SKM-1 treated with dmso at 0.1 percent for 144 hours (cell line): Measurements from ENCODE around the gene KPNA3.
"Not testable (repeated sequence)": the region's sequence is repeated elsewhere in the genome, so short reads cannot be mapped to it uniquely, and the experiment has no call there.

Experiments
- DNase-seq: peaks from one replicate; lab custom pipeline; 2025; ENCODE audit not compliant: unreplicated experiment; lab: John Stamatoyannopoulos, UW

KPNA3 gene, protein sequence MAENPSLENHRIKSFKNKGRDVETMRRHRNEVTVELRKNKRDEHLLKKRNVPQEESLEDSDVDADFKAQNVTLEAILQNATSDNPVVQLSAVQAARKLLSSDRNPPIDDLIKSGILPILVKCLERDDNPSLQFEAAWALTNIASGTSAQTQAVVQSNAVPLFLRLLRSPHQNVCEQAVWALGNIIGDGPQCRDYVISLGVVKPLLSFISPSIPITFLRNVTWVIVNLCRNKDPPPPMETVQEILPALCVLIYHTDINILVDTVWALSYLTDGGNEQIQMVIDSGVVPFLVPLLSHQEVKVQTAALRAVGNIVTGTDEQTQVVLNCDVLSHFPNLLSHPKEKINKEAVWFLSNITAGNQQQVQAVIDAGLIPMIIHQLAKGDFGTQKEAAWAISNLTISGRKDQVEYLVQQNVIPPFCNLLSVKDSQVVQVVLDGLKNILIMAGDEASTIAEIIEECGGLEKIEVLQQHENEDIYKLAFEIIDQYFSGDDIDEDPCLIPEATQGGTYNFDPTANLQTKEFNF

DNA sequence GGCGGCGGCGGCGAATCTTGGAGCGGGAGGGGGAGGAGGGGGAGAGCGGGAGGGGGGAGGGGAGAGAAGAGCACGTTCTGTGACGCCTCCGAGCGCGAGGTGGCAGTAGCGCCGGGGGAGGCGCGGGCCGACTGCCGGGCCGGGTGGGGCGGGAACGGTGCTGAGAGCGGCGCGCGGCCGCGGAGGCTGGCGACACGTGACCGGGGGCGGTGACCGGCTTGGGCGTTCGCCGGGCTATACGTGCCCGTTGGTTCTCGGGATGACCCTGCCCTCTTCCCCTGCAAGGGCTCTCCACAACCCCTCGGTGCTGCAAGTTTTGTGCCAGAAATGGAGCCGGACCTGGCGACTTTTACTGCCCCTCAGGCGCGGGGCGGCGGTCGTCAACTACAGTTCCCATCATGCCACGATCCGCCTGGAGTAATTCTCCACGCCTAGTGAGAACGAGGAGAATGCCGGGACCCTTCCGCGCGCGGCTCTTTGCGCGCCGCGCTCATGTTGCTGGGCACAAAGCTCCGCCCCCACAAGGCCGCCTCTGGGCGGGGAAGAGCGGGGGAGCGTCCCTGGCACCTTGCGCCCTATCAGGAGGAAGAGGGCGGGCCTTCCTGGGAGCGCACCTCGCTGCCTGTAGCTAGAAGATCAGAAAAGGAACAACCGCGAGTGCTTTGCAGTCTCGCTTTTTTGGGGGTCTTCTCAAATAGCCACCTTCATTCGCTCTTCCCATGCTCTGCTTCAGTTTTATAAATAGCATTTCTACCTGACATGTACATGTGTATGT is at the start of gene KPNA3:
Gene KPNA3, minus strand, starts transcription at position 133 of the 775 bp plus-strand sequence. CDS start 176 bp downstream, outside the sequence.
- DNase-seq, result peak; percentile 92

DNA sequence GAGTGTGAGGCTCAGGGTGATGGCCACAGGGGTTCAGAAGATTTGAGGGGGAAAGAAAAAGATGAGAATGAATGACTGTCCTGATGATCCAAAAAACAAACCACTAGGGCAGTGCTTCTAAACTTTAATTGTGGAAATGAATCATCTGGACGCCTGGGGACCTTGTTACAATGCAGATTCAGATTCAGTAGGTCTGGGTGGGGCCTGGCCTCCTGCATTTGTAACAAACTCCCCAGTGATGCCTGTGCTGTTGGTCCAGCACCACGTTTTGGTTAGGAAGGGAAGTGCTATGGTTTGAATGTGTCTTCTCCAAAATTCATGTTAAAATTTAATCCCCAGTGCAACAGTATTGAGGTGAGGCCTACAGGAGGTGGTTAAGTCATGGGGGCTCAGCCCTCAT is 49.5 kb upstream of the KPNA3 start:
- no peak for DNase-seq

DNA sequence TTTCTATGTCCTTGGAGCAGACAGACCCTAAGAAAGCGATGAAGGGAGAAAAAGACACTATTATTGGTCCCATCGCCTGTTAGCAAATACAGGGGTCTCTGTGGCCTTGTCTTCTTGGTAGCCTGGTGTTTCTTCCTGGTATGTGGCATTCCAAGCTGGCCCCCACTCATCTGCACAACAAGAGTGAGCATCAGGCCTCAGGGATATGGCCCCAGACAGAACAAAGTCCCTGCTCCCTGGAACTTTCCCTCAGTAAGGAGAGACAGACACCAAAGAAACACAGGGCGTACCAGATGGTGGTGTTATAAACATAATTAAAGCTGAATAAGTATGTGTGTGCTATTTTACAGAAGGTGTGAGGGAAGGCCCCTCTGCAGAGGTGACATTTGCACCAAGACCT is 48.2 kb upstream of the KPNA3 start:
- no peak for DNase-seq

DNA sequence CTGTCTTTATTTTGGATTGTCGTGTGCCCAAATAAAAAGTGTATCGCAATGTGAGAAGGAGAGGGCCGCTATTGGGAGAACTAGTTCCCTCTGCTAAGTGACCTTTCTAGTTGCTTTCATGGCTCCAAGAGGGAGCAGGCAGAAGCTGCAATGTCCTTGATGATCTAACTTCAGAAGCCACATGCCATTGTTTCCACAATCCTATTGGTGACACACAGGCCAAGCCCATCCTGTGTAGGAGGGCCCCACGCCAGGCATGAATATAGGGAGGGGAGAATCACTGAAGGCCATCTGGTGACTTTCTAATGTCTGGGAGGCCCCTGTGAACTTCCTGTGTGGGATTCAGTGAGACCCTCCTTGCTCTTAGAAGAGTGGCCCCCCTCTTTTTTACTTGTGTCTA is 47.8 kb upstream of the KPNA3 start:
- peak; percentile 53 for DNase-seq

DNA sequence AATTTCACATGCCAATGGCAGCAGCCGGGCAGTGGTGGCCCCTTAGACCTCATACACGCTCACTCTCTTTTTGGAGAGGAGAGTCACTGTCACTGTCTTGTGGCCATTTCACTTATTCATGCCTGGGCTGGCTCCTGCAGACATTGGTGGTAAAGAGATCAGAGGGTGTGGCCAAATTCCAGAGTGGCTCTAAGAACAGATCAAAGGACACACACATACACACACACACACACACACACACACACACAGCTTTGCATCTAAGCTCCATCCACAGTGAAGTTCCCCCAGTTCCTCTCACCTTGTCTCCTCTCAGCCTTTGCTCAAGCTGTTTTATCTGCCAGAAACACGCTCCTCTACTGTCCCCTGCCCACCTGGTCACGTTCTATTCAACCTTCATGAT is 46.5 kb upstream of the KPNA3 start:
- DNase-seq, result no peak

DNA sequence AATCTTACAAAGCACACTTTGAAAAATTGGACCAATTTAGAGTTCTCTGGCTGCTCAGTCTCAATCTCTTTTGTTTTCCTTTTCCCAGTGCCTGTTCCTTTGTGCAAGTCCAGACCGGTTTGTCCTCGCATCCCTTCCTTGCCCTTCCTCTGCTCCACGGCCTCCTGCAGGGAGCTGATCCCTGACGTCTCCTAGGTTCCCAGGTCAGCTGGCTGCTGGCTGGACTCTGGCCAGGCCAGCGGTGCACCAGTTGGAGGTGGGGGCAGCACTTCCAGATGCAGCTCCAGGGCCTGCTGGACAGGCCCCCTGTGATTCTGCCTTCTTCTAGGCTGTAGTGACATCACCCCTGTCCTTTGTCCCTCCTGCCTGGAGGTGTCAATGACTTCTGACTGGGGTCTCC is 44.0 kb upstream of the KPNA3 start:
- no peak for DNase-seq

DNA sequence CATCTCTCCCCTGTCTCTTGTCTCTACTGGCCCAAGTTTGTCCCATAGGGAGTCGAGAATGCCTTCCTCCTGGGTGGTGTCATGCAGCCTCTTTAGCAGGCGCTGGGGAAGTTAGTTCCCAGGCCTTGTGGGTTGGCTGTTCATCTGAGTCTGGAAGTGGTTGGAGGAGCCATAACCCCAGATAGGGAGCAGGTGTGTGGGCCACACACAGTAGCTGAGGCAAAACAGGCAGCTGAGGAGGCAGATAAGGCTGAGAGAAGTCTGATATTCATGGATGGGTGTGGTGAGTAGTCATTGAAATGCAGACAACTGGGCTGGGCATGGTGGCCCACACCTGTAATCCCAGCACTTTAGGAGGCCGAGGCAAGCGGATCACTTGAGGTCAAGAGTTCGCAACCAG is 40.9 kb upstream of the KPNA3 start:
- DNase-seq, result no peak

DNA sequence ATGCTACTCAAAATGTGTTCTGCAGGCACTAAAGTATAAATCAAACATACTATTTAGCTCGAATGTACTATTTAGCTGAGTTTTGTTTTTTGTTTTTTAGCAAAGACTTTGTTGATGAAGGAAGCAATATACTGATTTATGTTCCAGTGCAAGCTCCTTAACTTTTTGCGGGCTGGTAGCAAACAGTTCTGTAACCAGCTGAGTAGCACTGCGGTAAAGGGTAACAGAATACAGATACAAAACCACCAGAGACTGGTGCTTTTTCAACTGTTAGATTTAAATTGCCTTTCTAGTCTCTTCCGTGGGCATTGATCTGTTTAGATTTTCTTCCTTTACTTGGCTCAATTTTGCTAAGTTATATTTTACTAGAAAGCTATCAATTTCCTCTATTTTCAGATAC is 39.0 kb upstream of the KPNA3 start:
- no peak for DNase-seq

DNA sequence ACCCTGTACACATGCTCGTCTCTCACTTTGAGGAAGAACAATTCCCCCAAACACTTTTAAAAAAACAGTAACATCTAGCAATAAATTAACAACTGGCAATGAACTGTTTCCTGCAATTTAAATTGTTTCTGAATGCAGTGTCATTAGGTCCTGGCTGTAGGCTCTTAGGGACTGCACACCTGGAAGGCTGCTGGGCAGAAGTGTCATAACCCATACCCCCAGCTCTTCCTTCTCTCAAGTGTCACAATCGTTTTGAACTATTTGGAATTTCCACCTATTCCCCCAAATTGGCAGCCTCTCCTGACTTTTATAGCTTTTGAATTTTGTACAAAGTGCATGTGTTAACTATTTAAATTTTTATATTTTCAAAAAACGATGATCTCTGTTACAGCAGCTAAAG is 38.2 kb upstream of the KPNA3 start:
- DNase-seq, result no peak

DNA sequence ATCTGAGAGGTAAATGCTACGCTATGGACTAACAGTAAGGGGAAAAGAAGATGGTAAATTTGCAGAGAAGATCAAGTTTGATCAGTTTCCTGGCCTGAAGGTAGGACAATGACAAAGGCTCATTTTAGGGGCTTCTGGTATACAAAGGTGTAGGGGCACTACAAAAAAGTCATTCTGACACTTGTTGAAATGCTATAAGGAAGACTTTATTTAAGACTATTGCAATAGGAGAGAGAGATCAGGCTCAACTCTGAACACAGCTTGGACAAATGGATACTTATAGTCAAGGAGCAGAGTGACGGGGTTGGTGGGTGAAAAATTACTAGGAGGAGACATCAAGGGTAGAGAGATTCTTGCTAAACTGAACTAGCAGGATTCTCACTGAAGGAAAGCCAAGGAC is 37.2 kb upstream of the KPNA3 start:
- no peak for DNase-seq

DNA sequence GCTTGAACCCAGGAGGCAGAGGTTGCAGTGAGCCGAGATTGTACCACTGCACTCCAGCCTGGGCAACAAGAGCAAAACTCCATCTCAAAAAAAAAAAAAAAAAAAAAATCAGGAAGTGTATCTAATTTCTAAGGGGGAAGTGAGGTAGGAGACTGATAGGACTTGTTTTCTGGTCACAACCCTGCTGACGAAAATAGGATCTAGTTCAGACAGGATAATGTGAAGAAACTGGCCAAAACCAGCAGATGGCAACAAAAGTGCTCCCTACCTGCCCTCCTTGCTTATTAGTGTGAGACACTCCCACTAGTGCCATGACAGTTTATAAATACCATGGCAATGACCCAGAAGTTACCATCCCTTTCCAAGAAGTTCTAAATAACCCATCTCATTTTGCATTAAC is 36.0 kb upstream of the KPNA3 start:
- DNase-seq, result peak; percentile 71

DNA sequence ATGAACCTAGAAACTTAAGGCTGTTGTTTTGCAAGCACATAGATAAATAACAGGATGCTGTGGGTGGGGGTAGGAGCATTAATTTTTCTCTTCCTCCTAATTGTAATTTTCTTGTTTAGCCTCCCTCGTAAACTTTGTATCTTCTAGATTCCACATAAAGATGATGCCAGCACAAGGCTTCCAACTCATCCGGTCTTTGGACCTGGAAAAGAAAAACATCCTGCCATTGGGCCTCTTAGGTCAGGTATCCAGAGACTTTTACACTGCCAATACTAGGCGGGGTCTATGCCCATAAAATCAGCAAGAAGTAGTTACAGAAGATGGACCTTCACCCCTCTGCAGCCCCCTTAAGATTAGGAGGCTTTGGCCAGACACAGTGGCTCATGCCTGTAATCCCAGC is 35.4 kb upstream of the KPNA3 start:
- no peak for DNase-seq

DNA sequence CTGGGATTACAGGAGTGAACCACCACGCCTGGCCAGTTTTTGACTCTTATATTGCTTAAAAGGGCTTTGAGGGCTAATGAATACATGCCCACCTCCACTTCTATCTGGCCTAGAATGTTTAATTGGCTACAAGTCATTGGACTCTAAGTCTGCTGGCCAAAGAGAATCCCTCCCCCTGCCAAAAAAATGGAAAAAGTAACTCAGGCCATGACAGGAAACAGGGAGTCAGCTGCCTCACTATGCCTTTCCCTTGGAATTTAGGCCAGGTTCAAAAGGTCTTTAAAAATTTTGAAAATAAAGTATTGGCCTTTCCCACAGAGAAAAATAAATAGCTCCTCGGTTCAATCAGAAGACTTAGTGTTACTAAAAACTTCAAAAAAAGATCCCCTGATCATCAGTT is 34.9 kb upstream of the KPNA3 start:
- DNase-seq, result no peak

DNA sequence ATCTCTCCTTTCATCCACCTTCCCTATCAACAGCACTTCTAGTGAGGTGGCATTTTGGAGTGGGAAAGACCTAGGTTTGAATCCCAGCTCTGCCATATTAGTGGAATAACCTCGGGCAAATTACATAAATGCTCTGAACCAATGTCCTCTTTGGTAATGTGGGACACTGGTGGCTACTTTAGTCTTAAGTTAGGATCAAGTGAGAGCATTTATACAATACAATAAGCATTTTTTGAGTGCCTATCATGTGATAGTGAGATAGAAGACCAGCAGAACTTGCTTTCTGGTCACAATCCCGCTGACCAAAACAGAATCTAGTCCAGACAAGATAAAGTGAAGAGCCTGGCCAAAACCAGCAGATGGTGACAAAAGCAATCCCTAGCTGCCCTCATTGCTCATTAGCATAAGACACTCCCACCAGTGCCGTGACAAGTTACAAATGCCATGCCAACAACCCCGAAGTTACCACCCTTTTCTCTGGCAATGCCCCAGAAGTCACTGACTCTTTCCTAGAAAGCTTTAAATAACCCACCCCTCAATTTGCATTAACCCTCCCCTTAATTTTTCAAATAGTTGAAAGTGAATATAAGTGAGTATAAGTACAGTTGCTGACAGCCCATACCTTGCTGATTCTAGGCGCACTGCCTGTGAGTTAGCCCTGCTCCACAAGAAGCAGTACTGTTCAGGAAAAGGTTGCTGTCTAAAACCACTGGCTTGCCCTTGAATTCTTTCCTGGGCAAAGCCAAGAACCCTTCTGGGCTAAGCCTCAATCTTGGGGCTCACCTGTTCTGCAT is 28.9 kb upstream of the KPNA3 start:
- DNase-seq, result no peak

DNA sequence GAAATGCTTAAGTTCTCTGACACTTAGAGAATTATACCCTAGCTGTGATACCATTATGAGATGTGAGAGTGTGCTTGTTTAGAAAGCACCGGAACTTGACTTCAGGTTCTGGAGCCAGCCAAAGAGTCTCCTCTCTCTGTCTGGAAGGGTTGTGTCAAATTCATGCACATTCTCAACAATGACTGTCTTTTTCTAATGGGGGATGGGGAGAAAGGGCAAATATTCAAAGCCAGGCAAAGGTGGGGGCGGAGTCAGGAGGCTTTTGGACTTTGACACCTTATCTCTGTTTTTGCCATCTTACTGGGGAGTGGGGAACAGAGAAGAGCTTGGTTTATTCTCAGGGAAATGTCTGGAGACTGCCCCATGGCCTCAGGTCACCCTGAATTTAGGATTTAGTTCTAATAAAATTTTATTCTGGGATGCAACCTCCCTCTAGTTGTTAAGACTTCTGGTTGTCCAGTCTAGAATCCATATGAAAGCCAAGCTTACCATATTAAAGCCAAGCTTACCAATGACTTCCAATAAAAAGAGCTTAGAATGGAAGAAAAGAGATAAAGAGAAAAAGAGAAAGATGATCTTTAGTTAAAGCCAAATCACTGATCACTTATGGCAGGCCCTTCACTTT is 28.2 kb upstream of the KPNA3 start:
- DNase-seq, result no peak

DNA sequence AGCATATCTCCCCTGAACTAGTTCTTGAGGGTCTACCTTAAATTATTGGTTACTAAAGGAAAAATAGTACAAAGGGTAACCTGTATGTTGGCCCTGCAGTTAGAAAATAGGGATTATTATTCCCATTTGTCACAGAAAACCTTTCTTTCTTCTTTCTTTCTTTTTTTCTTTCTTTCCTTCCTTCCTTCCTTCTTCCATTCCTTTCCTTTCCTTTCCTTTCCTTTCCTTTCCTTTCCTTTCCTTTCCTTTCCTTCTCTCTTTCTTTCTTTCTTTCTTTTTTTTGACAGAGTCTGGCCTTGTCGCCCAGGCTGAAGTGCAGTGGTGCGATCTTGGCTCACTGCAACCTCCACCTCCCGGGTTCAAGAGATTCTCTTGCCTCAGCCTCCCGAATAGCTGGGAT is 23.6 kb upstream of the KPNA3 start:
- DNase-seq, result not testable (repeated sequence)

DNA sequence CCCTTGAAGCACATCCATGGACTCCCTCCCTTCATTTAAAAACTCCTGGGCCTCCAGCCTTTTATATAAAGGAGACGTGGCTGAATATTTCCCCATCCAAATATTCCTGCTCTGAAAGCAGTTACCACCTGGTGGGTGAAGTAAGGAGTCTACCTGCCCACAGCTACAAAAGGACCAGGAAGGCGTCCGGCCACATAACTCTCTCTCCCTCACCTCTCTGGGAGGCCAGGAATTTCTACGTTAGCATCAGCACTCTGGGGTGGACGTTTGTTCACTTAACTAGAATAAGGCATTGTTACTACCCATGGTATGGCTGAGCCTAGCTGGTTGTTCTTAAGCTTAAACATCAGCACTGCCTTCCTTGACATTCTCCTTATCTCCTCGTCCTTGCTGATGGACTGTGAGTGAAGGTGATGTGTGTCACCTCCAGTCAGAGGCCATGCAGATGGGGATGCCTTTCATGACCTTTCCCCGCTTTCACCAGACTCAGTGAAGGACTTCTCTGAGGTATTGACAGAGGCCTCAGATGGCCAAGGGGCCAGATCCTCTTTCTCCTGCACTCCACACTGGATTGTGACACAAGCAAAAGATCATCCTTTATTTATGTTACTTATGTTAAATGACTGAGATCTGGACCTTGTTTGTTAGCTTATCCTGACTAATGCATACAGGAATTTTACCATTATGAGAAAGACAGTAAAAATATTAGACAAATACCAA is 22.2 kb upstream of the KPNA3 start:
- no peak for DNase-seq

DNA sequence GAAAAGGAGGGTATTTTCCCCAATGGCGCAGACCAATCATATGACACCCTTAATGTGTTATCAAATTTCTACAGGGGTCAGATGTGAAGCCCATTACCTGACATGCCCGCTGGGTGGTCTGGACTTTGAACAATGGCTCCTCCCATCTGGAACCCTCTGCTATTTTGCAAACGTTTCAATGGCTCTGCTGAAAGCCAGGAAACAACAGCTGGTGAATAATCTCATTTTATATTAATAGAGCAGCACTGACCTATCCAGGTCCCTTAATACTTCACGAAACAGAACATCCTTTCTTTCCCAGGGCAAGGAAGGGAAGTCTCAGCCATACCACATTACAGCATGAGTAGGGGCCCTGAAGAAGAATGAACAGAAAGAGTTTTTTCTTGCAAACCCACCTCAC is 20.3 kb upstream of the KPNA3 start:
- no peak for DNase-seq

DNA sequence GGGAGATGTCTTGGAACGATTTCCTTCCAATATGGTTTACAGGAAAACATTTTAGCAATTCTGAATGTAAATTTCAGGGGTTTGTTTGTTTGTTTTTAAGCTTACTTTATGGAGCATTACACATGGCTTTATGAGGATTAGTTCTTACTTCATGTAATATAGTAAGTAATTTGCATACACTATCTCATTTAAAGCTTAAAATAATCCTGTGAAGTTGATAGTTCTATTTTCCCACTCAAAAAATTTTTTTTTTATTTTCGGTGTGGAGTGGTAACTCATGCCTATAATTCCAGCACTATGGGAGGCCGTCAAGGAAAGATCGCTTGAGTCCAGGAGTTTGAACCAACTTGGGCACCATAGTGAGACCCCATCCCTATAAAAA is 19.0 kb upstream of the KPNA3 start:
- DNase-seq, result no peak
